Measurements from ENCODE around the gene CENPN. TPM values are rescaled to one million over a fixed set of nuclear protein-coding genes. Genes with fewer than 3 reads are reported as not detected.

CENPN gene
- total RNA-seq, 1 experiment from 2014 or later, result 38.4 TPM

GRCh38 chr16:80976946-80977345 lies 30.1 kb upstream of the CENPN start:
- ChIA-PET POLR2A (no interaction called here), CTCF (interaction anchor here (0.5 to 0.6 kb wide), 2 partner anchors 896 to 898 kb away, joined by 3 to 5 read pairs; no protein-coding TSS in a partner anchor)
- no peak for DNase-seq (ENCODE audit: unreplicated experiment)
- H3K4me3 Mint-ChIP-seq (ENCODE audit: unreplicated experiment), result no peak overlapping the region
- peak overlapping the region; percentile 39 for H3K27ac Mint-ChIP-seq (ENCODE audit: low read depth, unreplicated experiment)
- H3K36me3 Mint-ChIP-seq (ENCODE audit: insufficient read depth, unreplicated experiment), result peaks cover 21% of the 10 kb centered on the region
- intact Hi-C loops (cut with micrococcal nuclease), result no loop called here
- no peak for TF ChIP-seq CTCF (IDR thresholded peaks at IDR 0.05; ENCODE audit: unreplicated experiment)
- H3K27me3 Mint-ChIP-seq (ENCODE audit: insufficient read depth, unreplicated experiment), result no peaks in the 10 kb centered on the region
- no peaks in the 10 kb centered on the region for H3K9me3 Mint-ChIP-seq (ENCODE audit: unreplicated experiment)
- peaks cover 5% of the 10 kb centered on the region for H3K4me1 Mint-ChIP-seq (ENCODE audit: insufficient read depth, unreplicated experiment)
- BruUV-seq (replicated peaks), result no TSS peak

- Mint-ChIP-seq H3K9me3 (ENCODE audit: unreplicated experiment) (no peaks in the 10 kb centered on the region), H3K4me1 (ENCODE audit: insufficient read depth, unreplicated experiment) (no peaks in the 10 kb centered on the region), H3K27me3 (ENCODE audit: insufficient read depth, unreplicated experiment) (no peaks in the 10 kb centered on the region), H3K4me3 (ENCODE audit: unreplicated experiment) (no peak overlapping the region), H3K27ac (ENCODE audit: low read depth, unreplicated experiment) (no peak overlapping the region), H3K36me3 (ENCODE audit: insufficient read depth, unreplicated experiment) (peaks cover 15% of the 10 kb centered on the region)
- intact Hi-C loops (cut with micrococcal nuclease), result no loop called here
- TF ChIP-seq CTCF (IDR thresholded peaks at IDR 0.05; ENCODE audit: unreplicated experiment), result no peak
- ChIA-PET CTCF (no interaction called here), POLR2A (interaction anchor here (0.6 to 1.2 kb wide), 3 partner anchors 12 to 34 kb away, joined by 3 to 4 read pairs (median 3); partner anchors contain the start of genes CENPN and CMC2)
- DNase-seq (ENCODE audit: unreplicated experiment), result no peak
- no TSS peak for BruUV-seq (replicated peaks)
These were observed 25.9 kb upstream of the CENPN start for GRCh38 chr16:80981103-80981502.

- H3K4me3 Mint-ChIP-seq (ENCODE audit: unreplicated experiment), result no peak overlapping the region
- no TSS peak for BruUV-seq (replicated peaks)
- no peak overlapping the region for H3K27ac Mint-ChIP-seq (ENCODE audit: low read depth, unreplicated experiment)
- peaks cover 19% of the 10 kb centered on the region for H3K36me3 Mint-ChIP-seq (ENCODE audit: insufficient read depth, unreplicated experiment)
- H3K9me3 Mint-ChIP-seq (ENCODE audit: unreplicated experiment), result no peaks in the 10 kb centered on the region
- DNase-seq (ENCODE audit: unreplicated experiment), result no peak
- no peaks in the 10 kb centered on the region for H3K27me3 Mint-ChIP-seq (ENCODE audit: insufficient read depth, unreplicated experiment)
- ChIA-PET CTCF (no interaction called here), POLR2A (interaction anchor here (1.4 kb wide), 1 partner anchor 10 kb away, joined by 3 read pairs; no protein-coding TSS in a partner anchor)
- peaks cover 12% of the 10 kb centered on the region for H3K4me1 Mint-ChIP-seq (ENCODE audit: insufficient read depth, unreplicated experiment)
- TF ChIP-seq CTCF (IDR thresholded peaks at IDR 0.05; ENCODE audit: unreplicated experiment), result no peak
- intact Hi-C loops (cut with micrococcal nuclease), result no loop called here
These were observed 24.4 kb upstream of the CENPN start for GRCh38 chr16:80982646-80983045.

GRCh38 chr16:80984124-80984892 lies 22.7 kb upstream of the CENPN start:
- POLR2A ChIA-PET, result interaction anchor here (0.8 kb wide), 1 partner anchor 9 kb away, joined by 5 read pairs; no protein-coding TSS in a partner anchor
- H3K9me3 Mint-ChIP-seq (ENCODE audit: unreplicated experiment), result no peaks in the 10 kb centered on the region
- H3K36me3 Mint-ChIP-seq (ENCODE audit: insufficient read depth, unreplicated experiment), result peaks cover 17% of the 10 kb centered on the region
- CTCF ChIA-PET, result interaction anchor here (0.7 to 0.9 kb wide), 3 partner anchors 8 to 160 kb away, joined by 3 to 4 read pairs (median 3); no protein-coding TSS in a partner anchor
- H3K4me1 Mint-ChIP-seq (ENCODE audit: insufficient read depth, unreplicated experiment), result peaks cover 13% of the 10 kb centered on the region
- BruUV-seq (replicated peaks), result no TSS peak
- no peak for DNase-seq (ENCODE audit: unreplicated experiment)
- TF ChIP-seq CTCF (IDR thresholded peaks at IDR 0.05; ENCODE audit: unreplicated experiment), result no peak
- H3K27ac Mint-ChIP-seq (ENCODE audit: low read depth, unreplicated experiment), result peak overlapping the region; percentile 21
- intact Hi-C loops (cut with micrococcal nuclease), result no loop called here
- H3K27me3 Mint-ChIP-seq (ENCODE audit: insufficient read depth, unreplicated experiment), result no peaks in the 10 kb centered on the region
- no peak overlapping the region for H3K4me3 Mint-ChIP-seq (ENCODE audit: unreplicated experiment)

All from MCF 10A (cell line).